Esophagus muscularis mucosa (tissue), 3 donors: ENCODE measurements around the gene MAP3K3.

Experiments used
- CTCF ChIP-seq, 3 experiments: fragments of 200-600 bp in 2 of 3; fragments of 450-650 bp in 1 of 3; sonication (generic) in 2 of 3; IDR thresholded peaks; one replicate each; pipeline ENCODE4 v1.5.1; 2017 to 2019; ENCODE audit warnings: antibody characterized with exemption in 3 of 3, mild to moderate bottlenecking in 2 of 3, moderate library complexity in 1 of 3
- POLR2A ChIP-seq: fragments of 450-650 bp; IDR thresholded peaks from one replicate; pipeline ENCODE4 v1.6.1; 2017; ENCODE audit warnings: antibody characterized with exemption, moderate library complexity, mild to moderate bottlenecking, low read depth

GRCh38 chr17:63639125-63639524, 16.9 kb downstream of the MAP3K3 start:
- no peak for TF ChIP-seq CTCF (IDR thresholded peaks at IDR 0.05)
- TF ChIP-seq POLR2A, result no peak
